SKM-1 (cell line): ENCODE data around the gene PTN.
"Not testable (repeated sequence)": the region's sequence is repeated elsewhere in the genome, so short reads cannot be mapped to it uniquely, and the experiment has no call there.

ENCODE experiments used
- DNase-seq: peaks from one replicate; lab custom pipeline; 2025; ENCODE audit not compliant: unreplicated experiment; lab: John Stamatoyannopoulos, UW

Gene PTN

GRCh38 chr7:137181619-137182018, 161.9 kb downstream of the PTN start:
- DNase-seq = not testable (repeated sequence)
